OCI-LY1 (cell line): ENCODE results near the gene TEX53.

ENCODE experiments used
- EZH2 ChIP-seq: fragments of 200-600 bp; sonication (generic), shearing (Covaris generic); IDR thresholded peaks from 2 replicates; pipeline ENCODE4 v1.8.0; 2017; ENCODE audit warnings: borderline replicate concordance, mixed run types, mild to moderate bottlenecking, antibody characterized with exemption, low read length, moderate library complexity, mixed read lengths
- TF ChIP-seq, protein P1 (sequence below): fragments of 200-600 bp; sonication (generic), shearing (Covaris generic); IDR thresholded peaks from 2 replicates; pipeline ENCODE4 v1.5.1; 2017; ENCODE audit warnings: mild to moderate bottlenecking, antibody characterized with exemption, low read length, moderate library complexity, mixed read lengths

- TF ChIP-seq, protein P1, sequence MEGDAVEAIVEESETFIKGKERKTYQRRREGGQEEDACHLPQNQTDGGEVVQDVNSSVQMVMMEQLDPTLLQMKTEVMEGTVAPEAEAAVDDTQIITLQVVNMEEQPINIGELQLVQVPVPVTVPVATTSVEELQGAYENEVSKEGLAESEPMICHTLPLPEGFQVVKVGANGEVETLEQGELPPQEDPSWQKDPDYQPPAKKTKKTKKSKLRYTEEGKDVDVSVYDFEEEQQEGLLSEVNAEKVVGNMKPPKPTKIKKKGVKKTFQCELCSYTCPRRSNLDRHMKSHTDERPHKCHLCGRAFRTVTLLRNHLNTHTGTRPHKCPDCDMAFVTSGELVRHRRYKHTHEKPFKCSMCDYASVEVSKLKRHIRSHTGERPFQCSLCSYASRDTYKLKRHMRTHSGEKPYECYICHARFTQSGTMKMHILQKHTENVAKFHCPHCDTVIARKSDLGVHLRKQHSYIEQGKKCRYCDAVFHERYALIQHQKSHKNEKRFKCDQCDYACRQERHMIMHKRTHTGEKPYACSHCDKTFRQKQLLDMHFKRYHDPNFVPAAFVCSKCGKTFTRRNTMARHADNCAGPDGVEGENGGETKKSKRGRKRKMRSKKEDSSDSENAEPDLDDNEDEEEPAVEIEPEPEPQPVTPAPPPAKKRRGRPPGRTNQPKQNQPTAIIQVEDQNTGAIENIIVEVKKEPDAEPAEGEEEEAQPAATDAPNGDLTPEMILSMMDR: no peak
- TF ChIP-seq EZH2: no peak
Measured at GRCh38 chr9:114611516-114612271, 45.9 kb downstream of the TEX53 start.
